Posterior cingulate gyrus (tissue), 11 donors: ENCODE data around the gene BIRC5.

ENCODE experiments used
- DNase-seq, 10 donors: peaks; one replicate each; pipeline versions ENCODE4 v3.0.0 to v3.0.0-alpha.2; 2020 to 2021; ENCODE audit warnings: mixed read lengths in 3 of 10
- intact Hi-C: fragments of 100-400 bp; cut with DNase I; formaldehyde crosslinking; loops from one replicate; pipeline ENCODE4 v1.15.1; 2023

Gene BIRC5

GRCh38 chr17:78182504-78182903, 31.5 kb upstream of the BIRC5 start:
- intact Hi-C loops: no loop called here
- peak in 1 of 10 donors; percentile 59 for DNase-seq

DNA sequence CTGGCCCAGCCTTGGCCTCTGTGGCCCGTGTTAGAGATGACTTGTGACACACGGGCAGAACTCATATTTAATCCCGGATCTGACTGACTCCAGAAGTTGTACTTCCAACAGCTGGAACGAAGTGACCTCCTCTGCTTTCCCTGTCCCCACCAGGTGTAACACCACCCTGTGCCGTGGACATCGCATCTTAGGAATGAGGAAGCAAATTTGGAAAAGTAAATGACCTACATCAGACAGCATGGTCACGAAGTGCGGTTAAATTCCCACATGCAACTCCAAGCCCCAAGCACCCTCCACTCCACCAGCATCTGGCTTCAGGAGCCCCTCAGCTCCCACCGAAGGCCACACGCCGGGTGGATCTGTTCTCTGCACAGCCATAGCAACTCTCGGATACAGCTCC, 30.1 kb upstream of the BIRC5 start:
- DNase-seq: no peak
- intact Hi-C loops: no loop called here

DNA sequence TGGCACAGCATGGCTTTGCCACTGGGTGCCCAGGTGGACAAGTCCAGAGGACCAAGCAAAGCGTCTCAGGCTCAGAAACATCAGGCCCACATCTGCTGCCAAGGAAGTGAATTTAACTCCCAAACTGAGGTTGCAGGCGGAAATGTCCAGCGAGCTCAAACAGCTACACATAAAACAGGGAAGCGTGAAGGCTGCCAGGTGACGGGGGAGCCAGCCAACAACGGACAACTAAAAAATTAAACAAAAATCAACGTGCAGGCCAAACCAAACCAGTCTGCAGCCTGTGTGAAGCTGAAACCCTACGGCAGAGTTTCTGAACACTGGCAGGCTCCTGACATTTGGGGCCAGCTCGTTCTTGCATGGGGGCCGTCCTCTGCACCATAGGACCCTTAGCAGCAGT, 29.7 kb upstream of the BIRC5 start:
- intact Hi-C loops: no loop called here
- peak in 1 of 10 donors; percentile 40 for DNase-seq

DNA sequence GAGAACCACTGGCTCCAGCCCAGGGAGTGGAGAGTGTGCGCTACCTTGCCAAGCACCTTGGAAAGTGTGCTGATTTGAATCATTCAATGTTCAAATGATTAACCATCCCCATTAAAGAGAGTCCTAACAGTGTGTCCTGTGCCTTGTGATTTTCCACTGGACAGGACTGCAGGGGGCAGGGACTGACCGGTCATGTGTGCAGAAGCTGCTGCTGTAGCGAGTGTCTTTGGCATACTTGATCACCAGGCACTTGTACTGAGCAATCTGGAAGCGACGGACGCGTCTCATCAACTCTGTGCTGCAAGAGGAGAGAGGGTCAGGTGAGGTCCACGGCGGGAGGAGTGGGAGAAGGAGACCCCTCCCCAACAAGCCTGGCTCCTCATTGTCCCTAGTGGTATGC, 29.2 kb upstream of the BIRC5 start:
- intact Hi-C loops: no loop called here
- DNase-seq: no peak

DNA sequence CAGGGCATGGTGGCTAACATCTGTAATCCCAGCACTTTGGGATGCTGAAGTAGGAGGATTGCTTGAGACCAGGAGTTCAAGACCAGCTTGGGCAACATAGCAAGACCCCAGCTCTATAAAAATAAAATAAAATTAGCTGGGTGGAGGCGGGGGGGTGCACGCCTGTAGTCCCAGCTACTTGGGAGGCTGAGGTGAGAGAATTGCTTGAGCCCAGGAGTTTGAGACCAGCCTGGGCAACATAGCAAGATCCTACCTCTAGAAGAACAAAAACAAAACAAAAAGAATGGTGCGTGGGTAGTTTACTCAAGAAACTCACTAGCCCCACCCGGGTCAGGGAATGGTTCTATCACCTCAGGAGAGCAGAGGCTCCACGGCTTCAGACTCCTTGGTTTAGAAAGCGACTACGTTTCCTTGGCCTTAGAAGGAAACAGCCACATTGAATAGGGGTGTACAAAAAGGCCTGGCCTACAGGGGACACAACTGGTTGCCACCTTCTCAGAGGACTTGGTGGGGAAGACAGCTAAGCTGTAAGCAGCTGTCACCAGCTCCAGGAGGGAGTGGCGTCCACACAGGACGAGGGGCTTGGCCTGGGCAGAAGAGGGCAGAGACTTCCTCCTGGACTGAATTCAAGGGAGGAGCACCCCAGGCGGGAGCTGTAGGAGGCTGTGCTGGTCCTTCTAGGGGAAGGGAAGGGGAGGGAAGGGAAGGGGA, 27.9 kb upstream of the BIRC5 start:
- intact Hi-C loops: no loop called here
- DNase-seq: peak in 1 of 10 donors; percentile 77

DNA sequence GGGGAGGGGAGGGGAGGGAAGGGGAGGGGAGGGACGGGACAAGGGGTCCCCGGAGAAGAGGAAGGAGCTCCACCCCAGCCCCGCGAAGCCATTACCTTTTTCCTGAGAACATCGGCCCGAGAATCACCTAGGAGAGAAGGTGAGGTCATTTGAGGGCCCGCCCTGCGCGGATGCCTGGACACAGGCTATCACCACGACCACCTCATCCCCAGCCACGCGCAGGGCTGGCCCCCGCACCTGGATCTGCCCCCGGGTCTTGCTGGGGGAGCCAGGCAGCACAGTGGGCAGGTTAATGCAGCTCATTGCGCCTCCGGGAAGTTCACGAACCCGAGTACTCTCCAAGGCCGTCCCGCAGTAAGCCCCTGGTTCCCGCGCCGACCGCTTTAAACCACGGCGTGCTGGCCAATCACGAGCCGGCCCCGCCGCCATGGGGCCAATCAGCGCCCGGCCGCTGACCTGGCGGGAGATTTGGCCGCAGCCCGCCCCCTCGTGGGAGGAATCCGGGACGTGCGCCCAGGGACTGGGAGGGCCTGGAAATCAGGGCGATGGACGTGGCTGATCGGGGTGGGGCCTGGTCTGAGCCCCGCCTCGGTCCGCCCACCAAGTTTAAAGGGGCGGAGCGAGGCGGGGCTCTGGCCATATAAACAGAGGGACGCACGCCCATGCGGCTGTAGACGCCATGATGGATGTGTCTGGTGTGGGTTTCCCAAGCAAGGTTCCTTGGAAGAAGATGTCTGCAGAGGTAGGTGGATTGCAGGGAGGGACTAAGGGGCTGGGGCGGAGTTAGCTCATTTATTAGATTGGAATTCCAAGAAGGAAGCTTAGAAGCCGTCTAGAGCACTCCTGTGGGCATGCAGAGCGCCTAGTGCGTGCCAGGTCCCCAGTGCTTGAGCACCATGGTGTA, 27.1 kb upstream of the BIRC5 start, which contains the start of the genes AFMID and TK1:
Gene AFMID, plus strand, starts transcription at position 671 of the 904 bp plus-strand sequence. Its CDS starts 9 bp downstream, at position 680.
Gene TK1, minus strand, starts transcription at position 361 of the 904 bp plus-strand sequence. Its CDS starts 58 bp downstream, at position 303.
- intact Hi-C loops: no loop called here
- peak; percentile 92 to 100 (median 97) for DNase-seq

DNA sequence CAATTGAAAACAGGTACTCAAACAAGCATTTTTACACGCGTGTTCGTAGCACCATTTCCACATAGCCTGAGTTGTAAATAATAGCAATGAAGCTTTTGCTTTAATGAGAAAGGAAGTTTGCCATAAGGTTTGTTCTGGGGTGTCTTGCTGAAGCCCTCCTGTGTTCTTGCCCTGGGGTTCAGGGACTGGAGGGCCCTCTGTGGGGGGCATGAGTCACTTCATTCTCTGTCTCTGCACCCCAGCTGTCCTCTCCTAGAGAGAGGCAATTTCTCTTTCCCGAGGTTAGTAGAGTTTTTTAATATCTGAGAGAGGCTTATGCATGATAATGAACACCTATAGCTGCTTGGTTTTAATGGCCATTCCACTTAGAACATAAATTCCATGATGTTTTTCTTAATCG, 17.3 kb upstream of the BIRC5 start:
- peak in 1 of 10 donors; percentile 61 for DNase-seq
- intact Hi-C loops: no loop called here

GRCh38 chr17:78197147-78197832, 16.8 kb upstream of the BIRC5 start:
- intact Hi-C loops: no loop called here

DNA sequence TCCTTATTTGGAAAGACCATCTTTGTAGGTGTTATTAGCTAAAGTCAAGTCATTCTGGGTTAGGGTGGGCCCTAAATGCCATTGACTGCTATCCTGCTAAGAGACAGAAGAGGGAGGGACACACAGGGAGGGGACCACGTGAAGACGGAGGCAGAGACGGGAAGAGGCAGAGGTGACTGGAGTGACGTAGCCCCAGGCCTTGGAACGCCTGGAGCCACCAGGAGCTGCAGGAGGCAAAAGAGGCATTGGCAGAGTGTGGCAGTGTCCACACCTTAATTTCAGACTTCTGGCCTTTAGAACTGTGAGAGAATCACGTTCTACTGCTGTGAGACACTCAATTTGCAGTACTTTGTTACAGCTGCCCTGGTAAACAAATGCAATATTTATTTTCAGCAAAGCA, 13.6 kb upstream of the BIRC5 start:
- intact Hi-C loops: no loop called here
- DNase-seq: peak in 2 of 10 donors; percentile 1 to 52

More at GRCh38 chr17:78197147-78197832, 16.8 kb upstream of the BIRC5 start:
- DNase-seq: peak in 4 of 10 donors; percentile 46 to 91 (median 66)

DNA sequence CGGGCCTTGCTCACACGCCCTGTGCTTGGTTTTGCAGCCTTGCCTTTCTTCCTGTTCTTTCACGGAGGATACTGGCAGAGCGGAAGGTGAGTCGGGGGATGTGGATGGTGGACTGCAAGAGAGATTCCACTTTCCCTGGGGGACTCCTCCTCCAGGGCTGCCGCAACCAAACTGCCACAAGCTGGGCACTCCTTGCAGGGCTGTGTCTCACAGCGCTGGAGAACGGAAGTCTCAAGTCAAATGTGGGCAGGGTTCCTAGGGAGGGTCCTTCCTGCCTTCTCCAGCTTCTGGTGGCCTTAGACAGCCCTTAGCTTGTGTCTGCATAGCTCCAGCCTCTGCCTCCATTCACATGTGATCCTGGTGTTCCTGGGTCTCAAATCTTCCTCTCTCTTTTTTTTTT, 11.4 kb upstream of the BIRC5 start:
- intact Hi-C loops: no loop called here

DNA sequence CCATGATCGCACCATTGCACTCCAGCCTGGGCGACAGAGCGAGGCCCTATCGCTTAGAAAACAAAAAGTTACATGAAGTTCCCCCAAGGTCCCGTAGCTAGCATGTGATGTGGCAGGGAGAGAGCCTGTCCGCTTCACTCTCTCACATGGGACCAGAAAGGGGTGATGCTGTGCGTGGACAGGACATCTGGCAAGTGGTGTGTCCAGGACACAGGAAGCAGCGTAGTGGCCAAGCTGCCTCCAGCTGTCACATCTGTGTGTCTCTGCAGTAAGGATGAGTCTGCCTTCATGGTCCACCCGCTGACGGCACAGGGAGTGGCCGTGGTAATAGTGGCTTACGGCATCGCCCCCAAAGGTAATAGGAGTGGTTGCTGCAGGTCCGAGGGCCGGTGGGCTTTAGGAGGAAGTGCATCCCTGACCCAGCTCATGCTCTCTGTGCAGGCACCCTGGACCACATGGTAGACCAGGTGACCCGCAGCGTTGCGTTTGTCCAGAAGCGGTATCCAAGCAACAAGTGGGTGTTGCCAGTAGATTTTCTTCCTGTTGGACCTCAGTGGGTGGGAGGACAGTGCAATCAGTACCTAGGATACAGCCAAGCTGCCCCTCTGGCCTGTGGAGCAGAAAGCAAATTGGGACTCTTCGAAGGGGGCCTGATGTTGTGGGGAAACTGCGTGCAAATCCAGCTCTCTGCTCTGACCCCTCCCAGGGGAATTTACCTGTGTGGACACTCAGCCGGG, 9.5 kb upstream of the BIRC5 start:
- peak in 1 of 10 donors; percentile 68 for DNase-seq
- intact Hi-C loops: no loop called here

More for the DNA sequence above, 11.4 kb upstream of the BIRC5 start:
- peak in 1 of 10 donors; percentile 39 for DNase-seq

DNA sequence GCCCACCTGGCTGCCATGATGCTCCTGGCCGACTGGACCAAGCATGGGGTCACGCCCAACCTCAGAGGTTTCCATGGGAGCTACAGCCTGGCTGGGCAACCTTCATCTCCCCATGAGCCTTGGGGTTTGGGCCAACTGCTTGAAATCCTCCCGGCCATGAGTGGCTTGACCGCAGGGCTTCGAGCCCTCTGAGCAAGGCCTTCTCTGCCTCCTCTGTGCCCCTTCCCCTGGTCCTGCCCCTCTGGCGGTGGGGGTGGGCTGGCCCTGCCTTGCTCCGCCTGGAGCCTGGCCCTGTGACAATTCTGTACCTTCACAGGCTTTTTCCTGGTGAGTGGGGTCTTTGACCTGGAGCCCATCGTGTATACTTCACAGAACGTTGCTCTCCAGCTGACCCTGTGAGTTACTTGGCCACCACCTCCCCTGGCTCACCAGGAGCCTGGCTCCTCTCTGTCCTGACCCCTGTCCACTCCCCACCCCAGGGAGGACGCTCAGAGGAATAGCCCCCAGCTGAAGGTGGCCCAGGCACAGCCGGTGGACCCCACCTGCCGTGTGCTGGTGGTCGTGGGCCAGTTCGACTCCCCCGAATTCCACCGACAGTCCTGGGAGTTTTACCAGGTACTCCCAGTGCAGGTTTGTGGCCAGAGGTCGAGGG, 8.8 kb upstream of the BIRC5 start:
- intact Hi-C loops: no loop called here
- peak in 1 of 10 donors; percentile 63 for DNase-seq

DNA sequence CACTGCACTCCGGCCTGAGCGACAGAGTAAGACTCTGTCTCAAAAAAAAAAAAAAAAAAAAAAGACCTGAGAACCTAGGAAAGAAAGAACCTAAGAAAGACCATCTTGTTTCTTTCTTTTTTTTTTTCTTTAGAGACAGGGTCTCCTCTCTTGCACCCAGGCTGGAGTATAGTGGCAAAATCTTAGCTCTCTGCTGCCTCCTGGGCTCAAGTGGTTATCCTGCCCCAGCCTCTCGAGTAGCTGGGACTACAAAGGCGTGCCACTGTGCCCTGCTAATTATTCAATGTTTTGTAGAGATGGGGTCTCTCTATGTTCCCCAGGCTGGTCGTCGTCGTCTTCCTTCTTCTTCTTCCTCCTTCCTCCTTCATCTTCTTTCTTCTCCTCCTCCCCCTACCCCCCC, 7.8 kb upstream of the BIRC5 start:
- no peak for DNase-seq
- intact Hi-C loops: no loop called here

GRCh38 chr17:78208486-78208885, 5.6 kb upstream of the BIRC5 start:
- intact Hi-C loops: loop anchor here (1.0 kb wide), 1 partner anchor 18 kb away; no protein-coding TSS in a partner anchor
- DNase-seq: no peak

DNA sequence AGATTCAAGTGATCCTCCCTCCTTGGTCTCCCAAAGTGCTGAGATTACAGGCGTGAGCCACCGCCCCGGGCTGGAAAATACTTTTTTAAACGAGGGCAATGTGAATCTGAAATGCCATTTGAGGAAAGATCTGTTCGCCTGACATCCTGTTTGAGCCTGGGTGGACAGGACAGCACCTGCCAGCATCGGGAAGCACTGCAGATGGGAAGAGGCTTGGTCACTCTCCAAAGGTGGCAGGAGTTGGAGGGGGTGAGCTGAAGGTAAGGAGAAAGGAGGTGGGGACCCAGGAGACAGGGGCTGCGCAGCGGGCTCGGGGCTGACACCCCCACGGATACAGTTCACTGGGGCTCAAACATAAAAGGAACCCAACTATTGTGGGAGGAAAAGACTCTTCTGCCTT, 3.9 kb upstream of the BIRC5 start:
- peak in 2 of 10 donors; percentile 37 to 57 for DNase-seq
- intact Hi-C loops: loop anchor here (5.0 kb wide), 1 partner anchor 42 kb away; no protein-coding TSS in a partner anchor

DNA sequence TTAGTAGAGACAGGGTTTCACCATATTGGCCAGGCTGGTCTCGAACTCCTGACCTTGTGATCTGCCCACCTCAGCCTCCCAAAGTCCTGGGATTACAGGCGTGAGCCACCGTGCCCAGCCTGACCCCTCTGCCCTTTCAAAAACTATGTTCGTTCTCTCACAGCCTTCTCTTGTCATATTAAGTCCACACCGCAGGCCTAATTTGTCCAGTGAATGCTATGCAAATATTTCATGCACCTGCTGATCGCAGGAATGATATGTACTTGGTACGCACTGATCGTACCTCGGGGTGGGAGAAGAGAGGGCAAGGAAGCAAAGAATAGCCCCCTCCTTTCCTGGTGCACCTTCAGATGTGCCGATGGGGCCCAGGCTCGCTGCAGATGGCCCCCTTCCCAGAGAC, 3.0 kb upstream of the BIRC5 start:
- intact Hi-C loops: loop anchor here (5.0 kb wide), 1 partner anchor 41 kb away; no protein-coding TSS in a partner anchor
- DNase-seq: peak in 1 of 10 donors; percentile 48

- DNase-seq: no peak
- intact Hi-C loops: loop anchor here (5.0 kb wide), 1 partner anchor 38 kb away; no protein-coding TSS in a partner anchor
Measured at GRCh38 chr17:78214706-78215061, 631 bp downstream of the BIRC5 start.

DNA sequence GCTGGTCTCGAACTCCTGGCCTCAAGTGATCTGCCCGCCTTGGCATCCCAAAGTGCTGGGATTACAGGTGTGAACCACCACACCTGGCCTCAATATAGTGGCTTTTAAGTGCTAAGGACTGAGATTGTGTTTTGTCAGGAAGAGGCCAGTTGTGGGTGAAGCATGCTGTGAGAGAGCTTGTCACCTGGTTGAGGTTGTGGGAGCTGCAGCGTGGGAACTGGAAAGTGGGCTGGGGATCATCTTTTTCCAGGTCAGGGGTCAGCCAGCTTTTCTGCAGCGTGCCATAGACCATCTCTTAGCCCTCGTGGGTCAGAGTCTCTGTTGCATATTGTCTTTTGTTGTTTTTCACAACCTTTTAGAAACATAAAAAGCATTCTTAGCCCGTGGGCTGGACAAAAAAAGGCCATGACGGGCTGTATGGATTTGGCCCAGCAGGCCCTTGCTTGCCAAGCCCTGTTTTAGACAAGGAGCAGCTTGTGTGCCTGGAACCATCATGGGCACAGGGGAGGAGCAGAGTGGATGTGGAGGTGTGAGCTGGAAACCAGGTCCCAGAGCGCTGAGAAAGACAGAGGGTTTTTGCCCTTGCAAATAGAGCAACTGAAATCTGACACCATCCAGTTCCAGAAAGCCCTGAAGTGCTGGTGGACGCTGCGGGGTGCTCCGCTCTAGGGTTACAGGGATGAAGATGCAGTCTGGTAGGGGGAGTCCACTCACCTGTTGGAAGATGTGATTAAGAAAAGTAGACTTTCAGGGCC, 5.5 kb downstream of the BIRC5 start:
- peak in 2 of 10 donors; percentile 39 to 57 for DNase-seq
- intact Hi-C loops: no loop called here
